Left lobe of liver (tissue), 2 donors: ENCODE measurements around the gene EVL. TPM values are rescaled to one million over a fixed set of nuclear protein-coding genes. Genes with fewer than 3 reads are reported as not detected.
A peak's percentile ranks its signal among the peaks of the same experiment; 100 is the strongest.
"Not testable (repeated sequence)": the region's sequence is repeated elsewhere in the genome, so short reads cannot be mapped to it uniquely, and the experiment has no call there.

Experiments
- ATAC-seq: fragments of 200-7000 bp; cut with Tn5 transposase; one replicate; pipeline ENCODE4 v1.9.1; 2020; ENCODE audit warnings: mild to moderate bottlenecking, moderate library complexity
- DNase-seq: peaks from one replicate; pipeline ENCODE4 v3.0.0-alpha.2; 2020; ENCODE audit warnings: low spot score
- total RNA-seq: library from RNA; stranded (reverse); gene quantifications from one replicate; pipeline ENCODE4 v1.2.1, GENCODE V29; 2021
- donor health status: DM: no; HTN: no; CAD: no; lungs with moderate emphysema.
- donor health status: DM: no; HTN: yes; CAD: no.

EVL gene
- total RNA-seq, 1 donor from 2014 or later = 76.2 TPM

DNA sequence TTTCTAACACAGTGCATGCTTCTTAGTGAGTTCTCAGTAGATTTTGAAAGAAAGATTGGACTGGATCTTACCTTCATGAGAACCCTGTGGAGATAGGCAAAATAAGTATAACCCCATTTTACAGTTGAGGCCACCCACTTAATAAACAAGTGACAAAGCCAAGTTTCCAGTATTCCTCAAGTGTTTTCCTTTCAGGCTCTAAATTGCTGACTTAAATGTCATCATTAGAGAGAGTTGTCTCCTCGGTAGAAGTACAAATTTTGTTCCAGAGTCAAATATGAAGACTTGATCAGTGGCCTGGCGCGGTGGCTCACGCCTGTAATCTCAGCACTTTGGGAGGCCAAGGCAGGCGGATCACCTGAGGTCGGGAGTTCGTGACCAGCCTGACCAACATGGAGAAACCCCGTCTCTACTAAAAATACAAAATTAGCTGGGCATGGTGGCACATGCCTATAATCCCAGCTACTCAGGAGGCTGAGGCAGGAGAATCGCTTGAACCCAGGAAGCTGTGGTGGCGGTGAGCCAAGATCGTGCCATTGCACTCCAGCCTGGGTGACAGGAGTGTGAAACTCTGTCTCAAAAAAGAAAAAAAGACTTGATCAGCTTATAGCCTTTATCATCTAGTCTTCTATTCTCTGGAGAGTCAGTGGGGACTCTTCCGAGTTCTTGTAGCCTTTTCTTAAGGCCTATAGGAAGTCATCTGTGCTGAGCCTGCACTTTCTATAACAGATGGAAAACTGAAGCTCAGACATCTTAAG is 708 bp upstream of the EVL start:
- peak; percentile 33 for ATAC-seq
- DNase-seq = not testable (repeated sequence)

DNA sequence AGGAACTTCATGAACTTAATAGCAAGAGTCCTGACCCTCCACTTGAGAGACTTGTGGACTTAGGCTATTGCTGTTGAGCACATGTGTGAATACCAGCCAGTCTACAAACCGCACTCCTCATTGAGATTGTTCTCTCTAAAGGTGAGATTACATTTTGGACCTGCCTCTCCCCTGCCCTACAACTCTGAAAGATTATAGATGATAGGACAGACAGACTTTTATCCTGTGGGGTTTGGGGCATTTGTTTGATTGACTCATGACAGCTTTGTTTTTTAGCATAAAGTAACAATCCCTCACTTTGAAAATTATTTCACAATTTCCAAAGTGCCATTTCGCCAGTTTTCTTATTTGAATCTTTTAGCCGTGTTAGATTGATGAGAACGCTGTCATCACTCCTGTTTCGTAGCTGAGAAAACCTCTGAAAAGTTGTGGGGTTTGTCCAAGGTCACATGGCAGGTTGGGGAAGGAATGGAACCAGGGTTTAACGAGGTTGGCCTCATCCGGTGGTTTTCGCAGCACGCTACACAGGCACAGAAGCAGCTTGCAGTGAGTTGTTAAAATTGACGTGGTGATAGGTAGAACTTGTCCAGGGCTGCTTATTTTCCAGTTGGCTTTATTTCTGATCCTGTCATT is 836 bp downstream of the EVL start:
- DNase-seq (no peak), ATAC-seq (no peak)

DNA sequence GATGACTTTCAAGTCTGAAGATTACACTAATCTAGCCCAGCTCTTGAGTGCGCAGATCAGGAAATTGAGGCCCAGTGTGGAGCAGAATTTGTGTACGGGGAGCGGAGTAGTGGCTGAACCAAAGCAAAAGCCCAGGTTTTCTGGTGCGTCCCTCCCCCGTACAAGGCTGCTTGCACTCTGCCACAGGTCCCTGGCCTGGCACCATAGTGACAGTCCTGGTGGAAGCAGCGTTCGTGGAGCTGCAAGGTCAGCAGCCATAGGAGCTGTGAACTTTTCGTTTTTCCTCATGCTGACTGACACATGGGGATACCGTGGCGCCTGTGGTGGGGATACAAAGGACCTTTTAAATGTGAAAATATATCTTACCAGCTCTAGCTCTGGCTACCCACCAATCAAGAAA is 1.7 kb downstream of the EVL start:
- no peak for ATAC-seq

DNA sequence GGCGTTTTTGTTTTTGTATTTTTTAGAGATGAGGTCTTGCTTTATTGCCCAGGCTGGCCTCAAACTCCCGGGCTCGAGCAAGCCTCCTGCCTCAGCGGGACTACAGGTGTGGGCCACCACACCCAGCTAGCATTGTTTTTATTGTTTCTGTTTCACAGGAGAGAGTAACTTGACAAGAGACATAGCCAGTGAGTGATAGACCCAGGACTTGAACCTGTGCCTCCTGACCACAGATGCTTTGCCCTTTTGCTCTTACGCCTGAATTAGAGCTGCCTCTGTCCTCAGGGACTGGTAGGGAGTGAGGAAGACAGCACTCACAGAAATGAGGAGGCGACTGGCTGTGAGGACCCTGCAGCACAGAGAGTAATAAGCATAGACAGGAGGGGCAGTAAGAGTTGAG is 2.3 kb downstream of the EVL start:
- no peak for ATAC-seq
- DNase-seq = no peak

More for the DNA sequence above, 1.7 kb downstream of the EVL start:
- DNase-seq = no peak

DNA sequence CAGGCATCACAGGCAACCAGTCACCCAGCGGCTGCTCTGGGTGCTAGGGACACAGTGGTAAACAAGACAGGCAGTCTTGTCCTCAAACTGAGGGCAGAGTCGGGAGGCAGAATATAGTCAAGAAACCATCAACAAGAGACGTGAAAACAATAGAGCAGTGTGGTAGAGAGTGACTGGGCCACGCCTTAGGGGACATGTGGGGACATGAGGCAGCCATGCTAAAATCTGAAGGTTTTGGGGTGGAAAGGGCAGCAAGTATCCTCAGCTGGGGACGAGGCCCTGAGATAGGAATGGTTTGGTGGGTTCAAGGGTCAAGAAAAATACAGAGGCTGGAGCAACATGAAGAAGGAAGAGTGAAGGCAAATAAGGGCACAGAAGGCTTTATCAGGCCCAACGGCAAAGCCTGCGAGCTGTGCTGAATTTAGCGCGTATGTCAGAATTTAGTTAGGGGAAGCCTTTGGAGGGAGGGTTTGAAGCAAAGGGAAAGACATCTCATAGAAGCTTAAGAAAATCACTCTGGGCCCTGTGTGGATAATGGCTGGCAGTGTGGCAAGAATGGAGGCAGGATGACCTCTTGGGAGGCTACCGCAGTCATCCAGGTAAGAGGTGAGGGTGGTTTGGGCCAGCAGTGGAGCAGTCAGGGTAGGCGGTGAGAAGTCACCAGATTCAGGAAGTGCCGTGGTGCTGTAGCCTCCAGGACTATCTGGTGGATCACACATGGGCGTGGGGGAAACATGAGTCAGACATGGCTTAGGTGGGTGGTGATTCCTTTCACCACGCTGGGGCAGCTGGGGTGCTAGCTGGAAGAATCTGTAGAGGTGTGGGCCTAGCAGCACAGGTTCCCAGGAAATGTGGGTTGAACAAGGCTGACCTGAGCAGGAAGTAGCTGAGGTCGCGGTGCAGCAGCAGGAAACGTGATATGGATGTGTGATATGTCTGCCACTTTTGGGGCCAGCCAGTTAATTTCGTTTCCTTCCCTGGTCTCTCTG is 3.0 kb downstream of the EVL start:
- DNase-seq (peak; percentile 49), ATAC-seq (peak; percentile 49)

DNA sequence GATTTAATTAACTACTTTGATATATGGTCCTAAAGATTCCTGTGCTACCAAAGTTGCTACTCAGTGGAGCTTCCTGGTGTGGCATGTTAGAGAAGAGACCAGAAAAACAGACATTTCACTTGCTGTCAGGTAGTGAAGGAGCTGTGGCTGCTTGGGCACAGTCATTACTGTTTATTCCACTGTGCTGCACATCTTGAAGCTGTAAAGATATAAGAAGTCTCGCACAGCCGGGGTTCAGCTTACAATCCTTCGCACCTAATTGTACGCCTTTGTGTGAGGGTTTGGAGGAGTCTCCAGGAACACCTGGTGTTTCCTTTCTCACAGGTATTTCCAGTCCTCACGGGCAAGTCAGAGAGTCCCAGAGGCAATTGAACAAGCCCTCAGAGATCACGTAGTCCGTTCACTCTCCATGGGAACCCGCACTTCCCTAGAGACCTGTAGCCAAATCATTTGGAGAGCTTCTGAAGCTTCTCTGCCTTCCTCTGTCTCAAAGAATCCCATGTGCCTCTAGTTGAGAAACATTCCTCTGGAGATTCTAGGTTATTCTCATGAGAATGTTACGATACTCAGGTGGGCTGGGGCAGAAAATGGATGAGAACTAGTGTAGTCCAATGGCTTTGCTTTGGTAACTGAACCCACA is 4.1 kb downstream of the EVL start:
- DNase-seq (no peak), ATAC-seq (no peak)

DNA sequence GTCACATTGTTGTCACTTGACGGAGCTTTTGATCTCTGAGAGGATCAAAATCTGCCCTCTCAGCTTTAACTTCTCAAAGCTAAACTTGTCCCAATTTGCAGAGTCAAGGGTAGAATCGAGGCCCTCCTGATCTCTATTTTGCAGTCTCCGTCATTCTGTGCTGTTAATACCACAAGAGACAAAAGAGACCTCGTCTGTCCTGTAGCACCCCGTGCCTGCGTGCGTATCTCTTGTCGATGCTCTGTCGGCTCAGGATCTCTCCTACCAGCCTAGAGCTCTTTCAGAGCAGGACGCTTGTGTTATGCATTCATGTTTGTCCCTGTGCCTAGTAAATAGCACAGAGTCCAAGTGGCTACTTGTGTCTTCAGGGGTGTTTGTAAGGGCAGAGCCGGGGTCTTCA is 5.1 kb downstream of the EVL start:
- ATAC-seq = no peak

DNA sequence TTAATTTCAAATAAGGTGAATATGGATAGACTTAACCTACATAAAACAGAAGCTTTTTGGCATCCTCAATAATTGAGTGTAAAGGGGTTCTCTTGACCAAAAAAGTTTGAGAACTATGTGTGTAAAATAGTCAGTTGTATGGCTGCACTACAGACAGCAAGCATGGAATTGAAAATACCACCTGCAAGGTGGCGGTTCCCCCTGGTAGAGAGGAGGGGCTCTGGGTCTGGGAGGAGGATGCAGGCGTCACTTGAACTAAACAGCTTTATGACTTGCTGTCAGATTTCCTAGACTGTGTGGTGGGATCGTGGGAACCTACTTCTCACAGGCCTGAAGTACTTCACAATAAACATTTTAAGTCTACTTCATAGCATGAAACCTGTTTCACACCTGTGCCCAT is 6.3 kb downstream of the EVL start:
- no peak for ATAC-seq
- DNase-seq = no peak

More for the DNA sequence above, 5.1 kb downstream of the EVL start:
- no peak for DNase-seq

DNA sequence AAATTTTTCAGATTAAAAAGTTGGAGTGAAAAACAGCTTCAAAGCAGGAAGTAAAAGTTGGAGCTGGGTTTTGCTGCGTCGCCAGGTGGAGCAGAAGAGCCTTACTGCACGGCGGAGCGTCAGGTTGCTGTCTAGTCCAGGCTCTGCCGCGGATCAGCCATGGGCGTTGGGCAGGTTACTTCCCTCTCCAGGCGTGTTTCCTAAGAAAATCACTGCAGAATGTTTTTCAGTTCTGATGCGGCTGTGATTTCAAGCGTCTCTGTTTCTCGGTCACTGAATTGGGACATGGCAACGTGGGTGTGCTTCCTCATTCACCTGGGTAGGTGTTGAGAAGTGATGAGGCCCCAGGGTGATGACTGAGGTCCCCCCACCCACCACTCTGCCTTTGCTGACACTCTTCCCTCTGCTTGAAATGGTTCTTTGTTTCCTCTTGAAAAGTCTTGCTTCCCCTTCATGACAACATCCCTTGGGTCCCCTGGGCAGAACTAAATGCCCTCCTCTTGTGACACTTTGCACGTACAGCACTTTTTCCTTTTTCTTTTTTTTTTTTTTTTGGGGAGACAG is 7.6 kb downstream of the EVL start:
- DNase-seq = no peak
- peak; percentile 12 for ATAC-seq

DNA sequence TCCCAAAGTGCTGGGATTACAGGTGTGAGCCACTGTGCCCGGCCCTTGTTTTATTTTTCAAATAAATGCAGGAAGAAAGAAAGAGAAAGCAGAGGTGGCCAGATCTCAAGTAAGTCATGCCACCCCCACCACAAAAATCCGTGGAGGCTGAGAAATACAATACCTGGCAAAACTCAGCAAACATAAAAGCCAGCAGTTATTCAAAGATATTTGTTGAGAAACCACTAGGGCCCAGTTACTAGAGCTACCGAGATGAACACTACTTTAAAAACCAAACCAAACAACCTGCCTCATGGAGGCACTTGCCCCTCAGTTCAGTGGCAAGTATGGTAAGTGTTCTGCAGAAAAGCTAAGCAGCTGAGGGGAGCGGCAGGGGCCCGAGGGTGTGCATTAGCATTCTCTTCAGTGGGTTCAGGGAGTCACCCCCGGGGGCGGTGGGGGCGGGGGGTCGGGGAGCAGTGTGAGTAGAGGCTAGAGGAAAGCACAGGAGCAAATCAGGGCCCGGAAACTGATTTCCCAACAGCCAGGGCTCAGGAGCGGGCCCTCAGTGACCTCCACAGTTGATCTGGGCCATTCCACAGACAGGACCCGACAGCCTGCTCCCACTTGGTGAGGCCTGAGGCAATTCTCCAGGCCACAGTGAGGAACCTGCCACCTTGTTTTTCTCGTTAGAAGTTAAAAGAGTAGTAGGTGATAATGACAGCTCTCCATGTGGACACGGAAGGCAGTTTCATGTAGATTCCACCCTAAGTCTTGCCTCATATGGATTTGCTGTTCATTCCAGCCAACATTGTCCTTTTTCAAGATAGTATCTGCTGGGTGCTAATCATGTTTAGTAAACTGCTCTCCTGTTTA is 8.6 kb downstream of the EVL start:
- ATAC-seq = no peak

DNA sequence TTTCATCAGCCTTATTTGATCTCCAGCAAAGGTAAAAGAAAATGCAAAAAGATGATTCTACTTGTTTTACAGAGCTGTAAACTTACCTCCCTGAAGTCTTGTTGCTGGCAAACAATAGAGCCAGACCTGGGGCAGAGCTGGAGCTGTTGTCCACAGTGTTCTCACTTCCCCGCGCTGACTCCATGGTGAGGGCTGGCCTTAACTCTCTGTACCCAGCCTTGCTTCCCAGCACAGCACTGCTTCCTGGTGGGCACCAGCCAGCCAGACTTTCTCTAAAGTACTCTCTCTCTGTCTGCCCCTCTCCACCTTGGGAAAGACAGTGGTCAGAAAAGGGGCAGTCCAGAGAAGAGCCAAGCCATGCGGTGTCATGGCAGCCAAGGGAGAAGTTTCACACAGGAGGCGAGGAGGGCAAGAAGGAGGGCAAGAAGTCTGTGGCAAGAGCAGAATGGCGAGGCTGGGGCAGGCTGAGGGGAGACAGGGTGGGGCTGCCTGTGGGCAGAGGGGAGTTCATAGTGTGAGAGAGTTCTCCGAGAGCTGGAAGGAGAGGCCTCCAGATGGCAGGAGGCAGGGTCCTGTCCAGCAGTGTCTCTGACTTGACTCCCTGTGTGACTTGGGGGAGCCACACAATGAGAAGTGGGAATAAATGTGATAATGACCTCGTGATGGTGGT is 9.3 kb downstream of the EVL start:
- ATAC-seq = no peak
- no peak for DNase-seq

More for the DNA sequence above, 8.6 kb downstream of the EVL start:
- DNase-seq = no peak

DNA sequence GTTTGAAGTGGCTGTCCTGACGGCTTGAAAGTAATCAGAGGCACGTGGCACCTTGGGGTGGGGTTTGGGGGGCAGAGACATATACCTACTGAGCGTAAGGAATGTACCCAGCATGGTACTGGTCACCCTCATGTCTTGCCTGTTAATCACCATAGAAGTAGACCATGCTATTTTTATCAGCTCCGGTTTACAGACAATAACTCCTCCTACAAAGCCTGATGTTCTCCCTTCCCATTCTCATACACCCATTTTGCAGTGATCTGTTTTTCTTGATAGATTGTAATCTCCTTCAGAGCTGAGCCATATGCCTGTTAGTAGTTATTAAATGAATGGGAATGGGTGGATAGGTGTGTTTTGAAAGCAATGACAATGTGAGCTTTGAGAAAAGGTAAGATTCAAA is 10.5 kb downstream of the EVL start:
- ATAC-seq (no peak), DNase-seq (no peak)

DNA sequence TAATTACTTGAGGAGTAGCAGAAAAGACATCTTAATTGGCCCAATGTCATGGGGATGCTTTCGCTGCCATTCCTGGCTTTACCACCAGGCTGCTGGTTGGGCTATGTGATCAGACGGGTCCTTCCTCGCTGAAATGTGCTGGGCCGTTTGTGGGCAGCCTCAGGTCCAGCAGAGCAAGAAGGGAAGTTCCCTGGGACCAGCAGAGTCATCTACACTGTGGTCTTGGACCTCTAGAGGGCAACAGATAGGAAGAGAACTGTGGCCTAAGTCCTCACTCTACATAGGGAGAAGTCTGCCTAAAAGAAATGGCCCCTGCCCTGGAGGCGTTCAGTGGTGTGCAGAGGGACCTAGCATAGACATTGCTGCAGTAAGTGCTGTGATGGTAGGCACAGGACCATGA is 10.9 kb downstream of the EVL start:
- ATAC-seq = peak; percentile 49
- no peak for DNase-seq

DNA sequence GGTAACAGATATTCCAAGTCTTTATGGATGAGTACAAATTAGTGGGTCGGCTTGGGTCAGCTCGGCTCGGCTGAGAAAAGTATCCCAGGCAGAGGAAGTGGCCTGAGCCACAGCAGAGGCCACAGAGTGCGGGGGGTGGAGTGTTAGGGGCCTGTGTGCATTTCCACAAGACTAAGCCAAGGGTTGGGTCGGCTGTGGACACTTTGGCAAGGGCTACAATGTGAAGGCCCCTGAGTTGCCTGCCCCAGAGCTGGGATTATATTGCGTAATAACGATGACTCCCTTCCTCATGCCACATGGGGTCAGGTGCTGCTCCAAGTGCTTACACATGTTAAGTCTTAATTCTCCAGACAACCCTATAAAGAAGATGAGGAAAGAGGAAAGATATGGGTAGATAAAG is 11.4 kb downstream of the EVL start:
- DNase-seq = no peak

DNA sequence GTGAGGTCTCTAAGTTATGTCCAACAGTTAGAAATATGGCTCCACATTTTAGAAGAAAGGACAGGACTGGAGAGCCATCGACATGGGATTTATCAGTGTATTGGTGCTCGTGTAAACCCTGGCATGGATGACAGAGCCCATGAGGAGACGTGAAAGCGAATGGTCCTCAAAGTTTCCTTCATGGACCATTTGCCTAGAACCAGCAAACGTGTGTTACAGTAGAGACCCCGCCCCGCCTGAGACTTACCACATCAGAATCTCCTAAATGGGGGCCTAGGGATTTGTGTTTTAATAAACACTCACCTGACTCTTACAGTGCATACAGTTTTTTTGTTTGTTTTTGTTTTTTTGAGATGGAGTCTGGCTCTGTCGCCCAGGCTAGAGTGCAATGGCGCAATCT is 12.2 kb downstream of the EVL start:
- DNase-seq = no peak
- ATAC-seq = no peak

More for the DNA sequence above, 11.4 kb downstream of the EVL start:
- ATAC-seq = peak; percentile 41

DNA sequence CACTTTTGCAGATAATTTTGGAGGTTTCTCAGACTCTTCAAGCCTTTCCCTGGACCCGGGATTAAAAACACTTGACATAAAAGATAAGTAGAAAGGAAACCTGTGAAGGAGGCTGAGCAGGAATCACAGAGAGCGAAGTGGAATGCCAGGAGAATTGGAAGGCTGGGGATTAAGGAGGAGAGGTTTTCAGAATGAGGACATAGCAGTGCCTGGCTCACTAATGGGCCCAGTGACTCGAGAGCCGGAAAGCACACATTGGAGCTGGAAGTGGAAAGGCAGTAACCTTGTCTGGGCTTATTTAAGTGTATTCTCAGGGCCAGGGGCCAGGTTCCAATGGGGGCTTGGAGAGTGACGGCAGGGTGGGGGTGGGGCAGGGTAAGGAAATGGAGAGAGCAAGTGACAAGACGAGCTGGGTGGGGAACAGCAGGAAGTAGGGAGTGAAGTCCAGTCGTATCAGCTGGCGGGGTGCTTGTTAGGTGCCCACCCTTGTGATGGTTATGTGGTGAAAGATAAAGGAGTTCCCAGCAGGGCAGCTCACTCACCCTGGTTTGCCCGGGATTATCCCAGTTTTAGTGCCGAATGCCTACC is 13.1 kb downstream of the EVL start:
- no peak for ATAC-seq
- DNase-seq = no peak

DNA sequence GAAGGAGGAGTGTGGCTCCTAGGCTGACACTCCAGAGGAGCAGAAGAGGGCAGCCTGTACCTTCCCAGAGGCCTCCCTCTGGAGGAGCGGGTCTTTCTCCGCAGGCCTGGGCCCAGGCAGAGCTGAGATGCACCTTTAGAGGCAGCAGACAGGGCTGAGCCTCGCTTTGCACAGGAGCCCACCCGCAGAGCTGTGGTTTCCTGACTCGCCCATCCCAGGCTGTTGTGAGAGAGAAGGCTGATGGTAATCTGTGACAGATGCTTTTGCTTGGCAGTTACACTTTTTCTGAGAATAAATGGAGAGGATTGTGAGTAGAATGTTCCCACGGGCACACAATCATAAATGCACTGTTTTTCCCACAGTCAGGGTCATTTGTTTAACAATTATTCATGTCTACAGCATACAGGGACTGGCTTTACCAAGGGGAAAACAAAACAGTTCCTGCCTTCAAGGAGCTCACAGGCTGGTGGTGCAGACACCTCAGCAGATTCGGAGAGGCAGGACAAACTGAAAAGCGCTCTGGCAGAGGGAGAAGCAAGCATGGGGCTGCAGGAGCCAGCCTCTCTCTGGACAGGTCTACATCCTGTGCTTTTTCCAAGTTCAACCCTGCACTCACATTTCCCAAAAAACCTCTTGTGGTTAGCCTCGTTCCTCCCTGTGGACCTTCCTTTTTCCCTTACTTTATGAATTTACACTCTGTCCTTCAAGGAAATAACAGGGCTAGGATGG is 13.9 kb downstream of the EVL start:
- peak; percentile 22 for ATAC-seq
- DNase-seq = no peak

DNA sequence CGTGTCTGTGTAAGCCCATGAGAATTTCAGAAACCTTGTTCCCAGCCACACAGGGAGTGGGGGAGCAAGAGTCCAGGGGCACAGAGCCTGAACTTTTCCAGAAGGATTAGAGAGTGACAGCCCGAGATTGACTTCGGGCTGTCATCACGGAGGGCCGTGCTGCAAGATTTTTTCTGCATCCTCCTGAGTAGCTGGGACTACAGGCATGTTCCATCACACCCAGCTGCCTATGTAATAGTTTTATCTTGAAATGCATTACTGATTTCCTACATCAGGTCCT is 14.4 kb downstream of the EVL start:
- DNase-seq (no peak), ATAC-seq (no peak)
